Measurements from ENCODE around the gene VIPAS39. TPM values are rescaled to one million over a fixed set of nuclear protein-coding genes. Genes with fewer than 3 reads are reported as not detected.
"Not testable (repeated sequence)": the region's sequence is repeated elsewhere in the genome, so short reads cannot be mapped to it uniquely, and the experiment has no call there.

Gene VIPAS39
- total RNA-seq, 1 donor from 2014 or later, result 23.4 TPM

- no peak for TF ChIP-seq CTCF (IDR thresholded peaks at IDR 0.05; ENCODE audit: insufficient read depth, low read length, poor library complexity, severe bottlenecking)
- no peak for DNase-seq (ENCODE audit: low read depth)
- Histone ChIP-seq H3K27me3 (ENCODE audit: control insufficient read depth, insufficient read depth, low read length) (no peaks in the 10 kb centered on the region), H3K4me3 (ENCODE audit: low read depth, low read length) (no peak overlapping the region), H3K36me3 (ENCODE audit: control insufficient read depth, insufficient read depth, low read length) (peaks cover 4% of the 10 kb centered on the region)
These were observed 32.5 kb downstream of the VIPAS39 start for GRCh38 chr14:77424862-77425261.

- peaks cover 2% of the 10 kb centered on the region for H3K36me3 ChIP-seq (ENCODE audit: control insufficient read depth, insufficient read depth, low read length)
- H3K27me3 ChIP-seq (ENCODE audit: control insufficient read depth, insufficient read depth, low read length), result no peaks in the 10 kb centered on the region
- DNase-seq (ENCODE audit: low read depth), result no peak
- no peak within 1 kb of the TSS for H3K4me3 ChIP-seq (ENCODE audit: low read depth, low read length)
- no peak for TF ChIP-seq CTCF (IDR thresholded peaks at IDR 0.05; ENCODE audit: insufficient read depth, low read length, poor library complexity, severe bottlenecking)
These were observed 34.0 kb downstream of the VIPAS39 start, which contains the start of gene NOXRED1 for GRCh38 chr14:77423423-77423822. Gene NOXRED1, minus strand, starts transcription at chr14:77423523. Its CDS starts 634 bp downstream, at chr14:77422889.

GRCh38 chr14:77421201-77421600 is 36.2 kb downstream of the VIPAS39 start:
- DNase-seq (ENCODE audit: low read depth), result no peak
- Histone ChIP-seq H3K27me3 (ENCODE audit: control insufficient read depth, insufficient read depth, low read length) (no peaks in the 10 kb centered on the region), H3K4me3 (ENCODE audit: low read depth, low read length) (no peak overlapping the region), H3K36me3 (ENCODE audit: control insufficient read depth, insufficient read depth, low read length) (peaks cover 2% of the 10 kb centered on the region)
- no peak for TF ChIP-seq CTCF (IDR thresholded peaks at IDR 0.05; ENCODE audit: insufficient read depth, low read length, poor library complexity, severe bottlenecking)

- H3K36me3 ChIP-seq (ENCODE audit: control insufficient read depth, insufficient read depth, low read length), result no peaks in the 10 kb centered on the region
- no peak for DNase-seq (ENCODE audit: low read depth)
- no peak overlapping the region for H3K4me3 ChIP-seq (ENCODE audit: low read depth, low read length)
- no peak for TF ChIP-seq CTCF (IDR thresholded peaks at IDR 0.05; ENCODE audit: insufficient read depth, low read length, poor library complexity, severe bottlenecking)
- H3K27me3 ChIP-seq (ENCODE audit: control insufficient read depth, insufficient read depth, low read length), result no peaks in the 10 kb centered on the region
These were observed 40.6 kb downstream of the VIPAS39 start for GRCh38 chr14:77416836-77417235.

GRCh38 chr14:77416098-77416497 is 41.3 kb downstream of the VIPAS39 start:
- not testable (repeated sequence) for DNase-seq (ENCODE audit: low read depth); H3K27me3 ChIP-seq (ENCODE audit: control insufficient read depth, insufficient read depth, low read length); H3K36me3 ChIP-seq (ENCODE audit: control insufficient read depth, insufficient read depth, low read length); H3K4me3 ChIP-seq (ENCODE audit: low read depth, low read length)

- not testable (repeated sequence) for H3K27me3 ChIP-seq (ENCODE audit: control insufficient read depth, insufficient read depth, low read length); H3K36me3 ChIP-seq (ENCODE audit: control insufficient read depth, insufficient read depth, low read length); DNase-seq (ENCODE audit: low read depth); H3K4me3 ChIP-seq (ENCODE audit: low read depth, low read length)
These were observed 41.9 kb downstream of the VIPAS39 start for GRCh38 chr14:77415403-77416030.

- Histone ChIP-seq H3K36me3 (ENCODE audit: control insufficient read depth, insufficient read depth, low read length) (no peaks in the 10 kb centered on the region), H3K4me3 (ENCODE audit: low read depth, low read length) (no peak overlapping the region), H3K27me3 (ENCODE audit: control insufficient read depth, insufficient read depth, low read length) (no peaks in the 10 kb centered on the region)
- DNase-seq (ENCODE audit: low read depth), result no peak
- no peak for TF ChIP-seq CTCF (IDR thresholded peaks at IDR 0.05; ENCODE audit: insufficient read depth, low read length, poor library complexity, severe bottlenecking)
These were observed 48.3 kb downstream of the VIPAS39 start for GRCh38 chr14:77409131-77409533.

All from kidney epithelial cell (primary cell).